ENCODE data around the gene CNOT11.
"Not testable (repeated sequence)": the region's sequence is repeated elsewhere in the genome, so short reads cannot be mapped to it uniquely, and the experiment has no call there.

CNOT11 gene

GRCh38 chr2:101307950-101308431, 55.3 kb downstream of the CNOT11 start:
- in situ Hi-C loops (cut with MboI; ENCODE audit: low sequenced_read_pairs), result no loop called here

DNA sequence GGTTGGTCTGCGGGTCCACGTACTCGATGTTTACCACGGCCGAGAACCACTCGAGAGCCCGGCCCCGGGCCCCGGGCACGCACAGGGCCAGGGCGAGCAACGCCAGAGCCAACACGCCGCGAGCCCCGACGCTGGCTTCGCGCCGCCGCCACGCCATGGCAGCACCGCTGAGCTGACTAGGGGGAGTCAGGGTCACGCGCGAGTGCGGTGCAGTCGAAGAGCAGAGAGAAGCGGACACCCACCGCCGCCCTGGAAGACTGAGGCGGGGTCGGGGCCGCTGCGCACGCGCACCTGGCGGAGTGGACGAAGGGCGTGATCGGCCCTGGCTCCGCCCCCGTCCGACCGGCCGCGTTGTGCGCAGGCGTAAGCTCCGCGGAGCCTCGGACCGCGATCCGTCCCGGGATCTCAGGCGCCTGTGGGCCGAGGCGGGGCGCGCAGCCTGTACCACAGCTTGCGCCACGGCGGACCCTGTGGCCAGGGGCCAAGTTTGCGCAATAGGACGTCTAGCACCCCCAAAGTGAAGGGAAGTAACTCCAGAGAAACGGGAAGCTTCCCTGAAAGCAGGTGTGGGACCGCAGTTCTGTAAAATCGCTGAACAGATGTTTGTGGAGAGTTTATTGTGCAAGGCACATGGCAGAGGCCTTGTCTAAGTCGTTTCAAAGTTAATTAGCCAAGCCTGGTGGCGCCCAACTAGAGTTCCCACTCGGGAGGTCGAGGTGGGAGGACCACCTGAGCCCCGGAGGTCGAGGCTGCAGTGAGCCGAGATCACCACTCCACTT, 55.9 kb downstream of the CNOT11 start, which contains the start of gene RNF149:
TSS of gene RNF149 (minus strand) at position 270 of the 779 bp plus-strand sequence. CDS start at position 157, 113 bp downstream.
- in situ Hi-C loops (cut with MboI; ENCODE audit: low sequenced_read_pairs), result no loop called here

DNA sequence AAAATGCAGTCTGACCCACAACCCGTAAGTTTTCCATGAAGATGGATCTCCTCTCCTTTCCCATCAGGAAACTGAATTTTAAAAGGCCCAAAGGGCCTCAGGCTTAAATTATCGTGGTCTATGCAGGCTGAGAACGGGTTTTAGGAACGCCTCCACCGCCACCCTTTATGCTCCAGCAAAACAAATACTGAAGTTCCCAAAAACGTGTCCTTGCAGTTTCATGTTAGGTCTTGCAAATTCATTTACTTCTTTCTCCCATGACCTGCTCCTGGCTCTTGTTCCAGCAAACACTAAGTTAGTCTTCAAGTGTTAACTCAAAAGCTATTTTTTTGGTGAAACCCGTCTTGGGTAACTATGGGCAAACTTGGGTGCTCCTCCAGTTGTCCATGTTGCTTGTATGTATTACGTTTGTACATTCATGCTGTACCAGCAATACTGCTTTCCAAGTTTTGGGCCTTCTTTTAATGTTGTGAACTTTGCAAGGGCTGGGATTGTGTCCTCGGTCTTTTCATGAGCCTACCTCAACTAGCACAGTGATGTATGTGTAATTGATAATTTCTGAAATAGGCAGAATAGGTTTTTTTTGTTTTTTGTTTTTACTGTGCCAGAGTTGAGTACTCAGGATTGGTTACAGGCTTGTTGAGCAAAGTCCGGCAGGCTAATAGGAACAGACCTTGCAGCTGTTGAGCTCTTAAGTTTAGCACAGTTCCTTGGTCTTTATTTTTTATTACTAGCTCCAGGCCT, 57.6 kb downstream of the CNOT11 start:
- in situ Hi-C loops (cut with MboI; ENCODE audit: low sequenced_read_pairs), result no loop called here

DNA sequence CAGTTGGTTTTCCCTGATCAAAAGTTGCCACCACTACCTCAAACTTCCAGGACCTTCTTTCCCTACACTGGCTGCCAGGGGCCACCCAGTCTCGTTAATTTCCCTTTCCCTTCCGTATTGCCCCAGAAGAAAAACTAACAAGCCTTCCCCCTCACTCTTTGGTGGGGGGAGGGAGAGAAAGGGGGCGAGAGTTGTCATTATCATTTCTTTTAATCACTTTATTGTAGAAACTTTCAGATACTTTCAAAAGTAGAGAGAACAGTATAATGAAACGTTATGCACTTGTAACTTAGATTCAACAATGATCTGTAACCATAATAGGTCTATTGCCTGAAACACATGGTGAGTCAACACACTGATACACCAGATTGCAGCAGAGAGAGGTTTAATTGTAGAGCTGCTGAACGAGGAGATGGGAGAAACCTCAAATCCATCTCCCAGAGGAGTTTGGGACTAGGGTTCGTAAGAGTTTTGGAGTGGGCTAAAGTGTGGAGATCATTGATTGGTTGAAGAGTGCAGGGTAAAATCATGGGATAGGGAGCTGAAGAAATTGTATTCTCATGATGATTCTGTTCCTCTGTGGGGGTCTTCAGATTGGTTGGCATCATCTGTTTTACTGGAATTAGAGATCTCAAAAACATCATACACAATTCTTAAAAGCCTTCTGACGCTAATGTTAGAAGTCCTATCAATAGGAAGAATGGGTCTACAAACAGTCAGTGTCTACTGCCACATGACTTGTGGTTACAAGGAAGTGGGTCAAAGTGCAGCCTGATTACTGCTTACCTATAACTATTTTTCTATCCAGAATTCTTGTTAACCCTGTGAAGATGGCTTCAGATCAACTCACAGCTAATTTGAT, 58.4 kb downstream of the CNOT11 start:
- in situ Hi-C loops (cut with MboI; ENCODE audit: low sequenced_read_pairs), result no loop called here

DNA sequence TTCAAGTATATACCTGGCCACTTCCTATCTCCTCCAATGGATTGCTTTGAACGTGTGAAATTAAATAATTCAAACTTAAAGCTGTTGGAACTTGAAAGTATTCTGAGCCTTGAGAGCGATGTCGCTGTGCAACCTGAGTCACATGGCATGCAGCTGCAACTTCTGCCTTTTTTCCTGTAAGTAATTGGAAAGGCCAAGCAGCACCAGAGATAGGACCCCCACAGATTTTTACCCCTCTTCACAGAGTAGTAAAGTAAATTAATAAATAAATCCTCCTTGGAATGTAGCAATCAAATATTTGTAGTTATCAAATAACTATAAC, 59.0 kb downstream of the CNOT11 start:
- in situ Hi-C loops (cut with MboI; ENCODE audit: low sequenced_read_pairs), result no loop called here

DNA sequence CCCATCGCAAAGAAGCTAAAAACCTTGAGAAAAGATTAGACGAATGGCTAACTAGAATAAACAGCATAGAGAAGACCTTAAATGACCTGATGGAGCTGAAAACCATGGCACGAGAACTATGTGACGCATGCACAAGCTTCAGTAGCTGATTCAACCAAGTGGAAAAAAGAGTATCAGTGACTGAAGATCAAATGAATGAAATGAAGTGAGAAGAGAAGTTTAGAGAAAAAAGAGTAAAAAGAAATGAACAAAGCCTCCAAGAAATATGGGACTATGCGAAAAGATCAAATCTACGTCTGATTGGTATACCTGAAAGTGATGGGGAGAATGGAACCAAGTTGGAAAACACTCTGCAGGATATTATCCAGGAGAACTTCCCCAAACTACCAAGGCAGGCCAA, 63.9 kb downstream of the CNOT11 start:
- in situ Hi-C loops (cut with MboI; ENCODE audit: low sequenced_read_pairs), result not testable (repeated sequence)

Data from hTERT RPE-1 (cell line).